Left forelimb (tissue), 1 donor: Measurements from ENCODE around the gene ABHD13.
"Not testable (repeated sequence)": the region's sequence is repeated elsewhere in the genome, so short reads cannot be mapped to it uniquely, and the experiment has no call there.

Source experiments
- DNase-seq: peaks from one replicate; pipeline ENCODE4 v3.0.0-alpha.2; 2018; ENCODE audit warnings: low spot score

The ABHD13 gene

GRCh38 chr13:108223687-108224503, 5.7 kb downstream of the ABHD13 start:
- DNase-seq, result no peak

- DNase-seq, result no peak
Observed at GRCh38 chr13:108225440-108225839, 7.2 kb downstream of the ABHD13 start.

GRCh38 chr13:108226184-108226583, 8.0 kb downstream of the ABHD13 start:
- no peak for DNase-seq

GRCh38 chr13:108227651-108228272, 9.6 kb downstream of the ABHD13 start:
- DNase-seq, result no peak

GRCh38 chr13:108230377-108230776, 12.2 kb downstream of the ABHD13 start:
- DNase-seq, result no peak

GRCh38 chr13:108249150-108249549, 31.0 kb downstream of the ABHD13 start:
- DNase-seq, result no peak

GRCh38 chr13:108257248-108257647, 39.1 kb downstream of the ABHD13 start:
- DNase-seq, result no peak

- DNase-seq, result no peak
Observed at GRCh38 chr13:108263621-108264355, 45.6 kb downstream of the ABHD13 start.

GRCh38 chr13:108266321-108266990, 48.3 kb downstream of the ABHD13 start:
- no peak for DNase-seq

- DNase-seq, result no peak
Observed at GRCh38 chr13:108267347-108267746, 49.2 kb downstream of the ABHD13 start.

- DNase-seq, result not testable (repeated sequence)
Observed at GRCh38 chr13:108267855-108268254, 49.7 kb downstream of the ABHD13 start.

GRCh38 chr13:108268466-108269112, 50.4 kb downstream of the ABHD13 start:
- no peak for DNase-seq

GRCh38 chr13:108269601-108270328, 51.6 kb downstream of the ABHD13 start, which contains the start of gene TNFSF13B:
Gene TNFSF13B, plus strand, starts transcription at chr13:108269718. Its CDS starts 178 bp downstream, at chr13:108269896.
- DNase-seq, result peak; percentile 68

- no peak for DNase-seq
Observed at GRCh38 chr13:108270442-108270841, 52.2 kb downstream of the ABHD13 start.

- no peak for DNase-seq
Observed at GRCh38 chr13:108272333-108272732, 54.1 kb downstream of the ABHD13 start.

GRCh38 chr13:108273429-108274118, 55.4 kb downstream of the ABHD13 start:
- no peak for DNase-seq

- DNase-seq, result no peak
Observed at GRCh38 chr13:108274718-108275117, 56.5 kb downstream of the ABHD13 start.

- DNase-seq, result no peak
Observed at GRCh38 chr13:108276060-108276459, 57.9 kb downstream of the ABHD13 start.

- no peak for DNase-seq
Observed at GRCh38 chr13:108278466-108278865, 60.3 kb downstream of the ABHD13 start.

- DNase-seq, result no peak
Observed at GRCh38 chr13:108281901-108282300, 63.7 kb downstream of the ABHD13 start.
